PC-3 (cell line): ENCODE measurements around the gene TEX14.

Source experiments
- CTCF ChIP-seq: fragments of 300-600 bp; sonication (generic); conservative IDR thresholded peaks from 2 replicates; pipeline ENCODE4 v1.5.1; 2017; ENCODE audit warnings: antibody characterized with exemption, low read depth, mild to moderate bottlenecking, low read length
- EZH2 ChIP-seq: fragments of 300-600 bp; sonication (generic); IDR thresholded peaks from one replicate; pipeline ENCODE4 v1.6.1; 2017; ENCODE audit warnings: antibody characterized with exemption, mild to moderate bottlenecking, low read length; ENCODE audit not compliant: unreplicated experiment

GRCh38 chr17:58688521-58688920, 3.3 kb downstream of the TEX14 start:
- TF ChIP-seq CTCF (no peak), EZH2 (no peak)
